Measurements from ENCODE around the gene OR2L13. TPM values are rescaled to one million over a fixed set of nuclear protein-coding genes. Genes with fewer than 3 reads are reported as not detected.

Gene OR2L13
- total RNA-seq (1 to 10 TPM in 1 of 9 donors, under 1 TPM in 3, not detected in 5; 0.14 to 1.3 (median 0.37) TPM), polyA plus RNA-seq (under 1 TPM; 0.07 to 0.46 (median 0.16) TPM)
- long read RNA-seq, donor 1 = 0 reads
- long read RNA-seq, donor 2 = 0 reads
- long read RNA-seq, donor 3 = 0 reads
- long read RNA-seq, donor 4 = 0 reads
- long read RNA-seq, donor 5 = 0 reads
- long read RNA-seq, donor 6 = 0 reads
- long read RNA-seq, donor 7 = 0 reads
- long read RNA-seq, donor 8 = 0 reads
- long read RNA-seq, donor 9 = 0 reads
- long read RNA-seq, donor 10 = 0 reads

DNA sequence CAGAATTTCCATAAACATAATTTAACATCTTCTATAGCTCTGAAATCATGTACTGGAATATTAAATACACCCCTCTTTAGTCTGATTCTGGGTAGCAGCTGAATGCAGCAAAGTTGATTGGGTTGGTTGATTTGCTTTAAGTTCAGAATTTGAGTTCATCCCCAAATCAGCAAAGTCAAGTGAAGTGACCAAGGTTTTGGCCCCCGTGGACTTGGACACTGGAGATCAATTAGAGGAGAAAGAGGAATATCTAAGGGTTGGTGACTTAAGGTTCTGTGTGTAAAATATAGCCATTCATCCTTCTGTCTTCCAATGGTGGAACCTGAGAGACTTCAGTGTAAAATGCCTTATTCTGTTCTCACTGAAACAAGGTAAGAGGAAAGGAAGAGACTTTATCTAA is at the start of gene OR2L13:
Gene OR2L13 (plus strand): TSS at position 301 of the 400 bp plus-strand sequence. CDS start 4,192 bp downstream, outside the sequence.
- intact Hi-C loops (cut with DNase I) = no loop called here
- TF ChIP-seq, protein P1, sequence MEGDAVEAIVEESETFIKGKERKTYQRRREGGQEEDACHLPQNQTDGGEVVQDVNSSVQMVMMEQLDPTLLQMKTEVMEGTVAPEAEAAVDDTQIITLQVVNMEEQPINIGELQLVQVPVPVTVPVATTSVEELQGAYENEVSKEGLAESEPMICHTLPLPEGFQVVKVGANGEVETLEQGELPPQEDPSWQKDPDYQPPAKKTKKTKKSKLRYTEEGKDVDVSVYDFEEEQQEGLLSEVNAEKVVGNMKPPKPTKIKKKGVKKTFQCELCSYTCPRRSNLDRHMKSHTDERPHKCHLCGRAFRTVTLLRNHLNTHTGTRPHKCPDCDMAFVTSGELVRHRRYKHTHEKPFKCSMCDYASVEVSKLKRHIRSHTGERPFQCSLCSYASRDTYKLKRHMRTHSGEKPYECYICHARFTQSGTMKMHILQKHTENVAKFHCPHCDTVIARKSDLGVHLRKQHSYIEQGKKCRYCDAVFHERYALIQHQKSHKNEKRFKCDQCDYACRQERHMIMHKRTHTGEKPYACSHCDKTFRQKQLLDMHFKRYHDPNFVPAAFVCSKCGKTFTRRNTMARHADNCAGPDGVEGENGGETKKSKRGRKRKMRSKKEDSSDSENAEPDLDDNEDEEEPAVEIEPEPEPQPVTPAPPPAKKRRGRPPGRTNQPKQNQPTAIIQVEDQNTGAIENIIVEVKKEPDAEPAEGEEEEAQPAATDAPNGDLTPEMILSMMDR (IDR thresholded peaks at IDR 0.05) = no peak
- TF ChIP-seq POLR2A (IDR thresholded peaks at IDR 0.05) = no peak
- no peak within 1 kb of the TSS for H3K4me3 ChIP-seq
- 31 to 75% (median 46%) methylated on average over 1 of the region's 1 CpG for WGBS, 4 donors
- H3K9me3 ChIP-seq (replicated peaks in 1 of 3) = no peaks in the 10 kb centered on the region
- H3K36me3 ChIP-seq (replicated peaks in 1 of 2) = no peaks in the 10 kb centered on the region
- DNase-seq = no peak
- H3K27ac ChIP-seq = no peak within 1 kb of the TSS
- no peaks in the 10 kb centered on the region for H3K27me3 ChIP-seq
- no peaks in the 10 kb centered on the region for H3K4me1 ChIP-seq (replicated peaks in 1 of 2)

DNA sequence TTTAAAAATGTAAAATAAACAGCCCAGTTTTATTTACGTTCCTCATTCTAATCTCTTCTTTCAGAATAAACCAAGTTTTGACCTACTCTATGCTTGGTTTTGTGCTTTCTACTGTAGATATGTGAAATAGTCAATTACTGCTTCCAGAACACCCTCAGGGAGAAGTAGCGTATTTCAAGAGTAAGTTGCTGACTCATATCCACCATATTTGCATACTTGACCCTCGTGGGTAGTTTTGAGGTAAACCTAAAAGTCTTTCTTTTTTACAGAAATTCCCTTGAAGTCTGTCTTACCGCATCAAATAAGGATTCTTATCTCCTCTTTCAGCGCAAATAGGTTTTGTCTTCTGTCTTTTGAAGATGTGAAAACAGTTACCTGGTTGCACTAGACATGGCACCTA is 49.8 kb upstream of the OR2L13 start:
- Histone ChIP-seq H3K4me3 (no peak overlapping the region), H3K4me1 (replicated peaks in 1 of 2) (no peaks in the 10 kb centered on the region), H3K9me3 (replicated peaks in 1 of 3) (no peaks in the 10 kb centered on the region), H3K27ac (no peak overlapping the region), H3K27me3 (no peaks in the 10 kb centered on the region), H3K36me3 (replicated peaks in 1 of 2) (no peaks in the 10 kb centered on the region)
- no peak for DNase-seq
- 60 to 72% (median 64%) methylated on average over 5 of the region's 5 CpGs for WGBS, 4 donors
- intact Hi-C loops (cut with DNase I) = no loop called here
- TF ChIP-seq, protein P1 (IDR thresholded peaks at IDR 0.05) = no peak
- TF ChIP-seq POLR2A (IDR thresholded peaks at IDR 0.05) = no peak

- intact Hi-C loops (cut with DNase I) = no loop called here
- WGBS, 4 donors = 67 to 78% (median 70%) methylated on average over 2 of the region's 2 CpGs
- DNase-seq = no peak
- no peaks in the 10 kb centered on the region for H3K27me3 ChIP-seq
- no peak for TF ChIP-seq POLR2A (IDR thresholded peaks at IDR 0.05)
- TF ChIP-seq, protein P1 (IDR thresholded peaks at IDR 0.05) = no peak
- no peak within 1 kb of the TSS for H3K27ac ChIP-seq
- H3K36me3 ChIP-seq (replicated peaks in 1 of 2) = no peaks in the 10 kb centered on the region
- no peak within 1 kb of the TSS for H3K4me3 ChIP-seq
- H3K9me3 ChIP-seq (replicated peaks in 1 of 3) = no peaks in the 10 kb centered on the region
- no peaks in the 10 kb centered on the region for H3K4me1 ChIP-seq (replicated peaks in 1 of 2)
Measured at GRCh38 chr1:248046536-248046935, 48.4 kb upstream of the OR2L13 start, which contains the start of gene OR2L3. OR2L3 (plus strand) TSS chr1:248046836; CDS start chr1:248060682, 13,846 bp downstream.

GRCh38 chr1:248047008-248047407 is 48.0 kb upstream of the OR2L13 start:
- 38 to 56% (median 46%) methylated on average over 1 of the region's 1 CpG for WGBS, 4 donors
- Histone ChIP-seq H3K4me3 (no peak overlapping the region), H3K27me3 (no peaks in the 10 kb centered on the region), H3K4me1 (replicated peaks in 1 of 2) (no peaks in the 10 kb centered on the region), H3K36me3 (replicated peaks in 1 of 2) (no peaks in the 10 kb centered on the region), H3K27ac (no peak overlapping the region), H3K9me3 (replicated peaks in 1 of 3) (no peaks in the 10 kb centered on the region)
- TF ChIP-seq, protein P1 (IDR thresholded peaks at IDR 0.05) = no peak
- no peak for TF ChIP-seq POLR2A (IDR thresholded peaks at IDR 0.05)
- no peak for DNase-seq
- intact Hi-C loops (cut with DNase I) = no loop called here
